HCEC 1CT (cell line): ENCODE measurements around the gene PRKN.

ENCODE experiments used
- DNase-seq: peaks from one replicate; pipeline ENCODE4 v3.0.0-alpha.2; 2017

The PRKN gene

DNA sequence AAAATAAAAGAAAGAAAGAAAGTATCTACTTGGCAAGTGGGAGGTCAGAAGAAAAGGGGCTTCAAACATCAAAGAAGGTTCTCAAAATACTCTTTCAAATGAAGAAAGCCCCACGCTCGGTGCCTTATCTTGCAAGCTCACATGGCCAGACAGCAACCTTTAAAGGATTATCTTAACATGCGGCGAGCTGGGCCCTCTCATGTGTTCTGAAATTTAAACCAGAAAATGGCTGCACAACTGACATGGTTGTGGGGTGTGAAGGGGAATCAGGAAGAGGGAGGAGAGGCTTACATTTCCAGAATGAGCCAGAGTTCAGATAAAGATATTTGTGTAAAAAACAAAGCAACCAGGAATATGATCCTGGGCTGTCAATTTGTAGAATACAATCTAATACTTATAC is 363.1 kb downstream of the PRKN start:
- no peak for DNase-seq

GRCh38 chr6:162363757-162364156 is 363.8 kb downstream of the PRKN start:
- DNase-seq = no peak

GRCh38 chr6:162360901-162361567 is 366.5 kb downstream of the PRKN start:
- DNase-seq = no peak

DNA sequence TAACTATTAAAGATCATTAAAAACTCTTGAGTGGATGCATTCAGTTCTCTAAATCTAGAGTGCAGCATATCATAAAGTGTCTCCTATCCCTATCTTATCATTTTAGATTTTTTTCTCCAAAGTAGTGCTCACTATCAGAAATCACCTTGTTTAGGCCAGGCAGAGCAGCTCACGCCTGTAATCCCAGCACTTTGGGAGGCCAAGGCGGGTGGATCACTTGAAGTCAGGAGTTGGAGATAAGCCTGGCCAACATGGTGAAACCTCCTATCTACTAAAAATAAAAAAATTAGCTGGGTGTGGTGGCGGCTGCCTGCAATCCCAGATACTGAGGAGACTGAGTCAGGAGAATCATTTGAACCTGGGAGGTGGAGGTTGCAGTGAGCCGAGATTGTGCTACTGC is 368.9 kb downstream of the PRKN start:
- no peak for DNase-seq

- no peak for DNase-seq
These were observed 382.5 kb downstream of the PRKN start for GRCh38 chr6:162345051-162345511.

DNA sequence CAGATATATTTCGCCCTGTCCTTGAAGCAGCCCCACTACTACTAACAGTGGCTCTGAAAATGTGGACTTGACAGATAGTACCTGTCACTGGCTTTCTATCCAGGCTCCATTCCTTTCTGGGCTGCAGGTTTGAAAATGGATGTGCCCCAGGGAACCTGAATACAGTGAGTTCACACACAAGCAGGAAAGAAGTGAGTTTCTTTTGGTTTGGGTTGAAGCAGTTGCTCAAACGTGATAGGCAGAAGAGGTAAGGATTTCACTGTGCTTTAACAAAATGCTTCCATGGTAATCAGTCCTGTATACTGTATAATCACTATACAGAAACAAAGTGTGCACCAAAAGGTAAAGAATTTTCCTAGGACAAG is 382.9 kb downstream of the PRKN start:
- no peak for DNase-seq

DNA sequence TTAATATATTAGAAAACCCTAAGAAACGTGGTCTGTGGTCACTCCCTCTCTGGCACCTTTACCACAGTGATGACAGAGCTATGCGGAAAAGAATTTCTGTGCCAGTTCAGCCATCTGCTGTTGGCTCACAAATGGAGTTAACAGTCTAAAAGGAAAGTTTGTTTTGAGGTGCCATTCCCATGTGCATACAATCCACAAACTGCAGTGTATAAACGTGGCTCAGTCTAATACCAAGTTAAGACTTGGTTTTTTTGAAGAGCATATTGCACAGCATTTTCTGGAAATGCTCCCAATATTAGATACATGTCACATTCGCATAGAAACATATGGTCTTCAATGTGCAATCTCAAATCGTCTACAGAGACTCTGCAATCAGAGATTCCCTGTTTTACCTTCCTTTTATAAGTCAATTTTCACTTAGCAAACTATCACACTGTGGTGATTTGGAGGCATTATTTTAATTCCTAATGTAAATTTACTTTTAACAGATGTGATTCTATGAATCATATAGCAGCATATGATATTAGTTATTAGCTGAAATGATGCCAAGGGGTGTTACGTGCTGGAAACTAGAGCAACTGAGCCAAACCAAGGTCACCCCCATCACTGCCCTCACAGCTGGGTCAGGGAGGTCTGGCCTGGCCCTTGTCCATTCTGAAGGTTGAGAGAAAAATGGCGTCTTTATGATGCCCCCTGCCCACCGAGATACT is 383.5 kb downstream of the PRKN start:
- no peak for DNase-seq

DNA sequence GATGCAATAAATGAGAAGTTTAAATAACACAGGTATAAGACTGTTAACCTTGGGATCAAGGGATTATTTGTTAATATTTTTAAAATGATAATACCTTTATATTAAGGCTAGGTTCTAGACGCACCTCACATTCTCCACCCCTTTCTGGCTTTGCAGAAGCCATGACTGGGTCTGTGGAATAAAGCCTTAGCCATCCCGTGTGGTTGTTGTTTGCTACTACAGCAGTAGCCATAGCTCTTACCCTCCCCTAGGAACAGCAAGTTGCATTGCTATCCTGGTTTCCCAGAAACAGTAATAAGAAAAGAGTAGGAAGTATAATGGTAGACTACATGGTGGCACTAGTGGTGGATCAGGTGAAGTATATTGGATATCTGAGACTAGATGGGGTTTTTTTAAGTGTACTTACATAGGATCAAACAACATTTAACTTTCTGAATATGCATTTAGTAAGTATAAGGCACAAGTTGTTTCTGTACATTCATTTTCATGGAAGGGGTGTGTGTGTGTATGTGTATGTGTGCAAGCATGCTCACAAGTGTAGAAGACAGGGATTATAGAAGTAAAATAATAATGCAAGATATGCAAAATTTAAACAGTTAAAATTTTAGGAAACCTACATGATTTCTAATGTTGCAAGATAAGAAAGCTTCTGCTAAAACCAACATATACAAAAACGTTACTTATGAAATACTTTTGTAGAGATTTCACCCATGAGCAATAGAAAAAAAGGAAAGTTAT is 384.2 kb downstream of the PRKN start:
- DNase-seq = no peak

DNA sequence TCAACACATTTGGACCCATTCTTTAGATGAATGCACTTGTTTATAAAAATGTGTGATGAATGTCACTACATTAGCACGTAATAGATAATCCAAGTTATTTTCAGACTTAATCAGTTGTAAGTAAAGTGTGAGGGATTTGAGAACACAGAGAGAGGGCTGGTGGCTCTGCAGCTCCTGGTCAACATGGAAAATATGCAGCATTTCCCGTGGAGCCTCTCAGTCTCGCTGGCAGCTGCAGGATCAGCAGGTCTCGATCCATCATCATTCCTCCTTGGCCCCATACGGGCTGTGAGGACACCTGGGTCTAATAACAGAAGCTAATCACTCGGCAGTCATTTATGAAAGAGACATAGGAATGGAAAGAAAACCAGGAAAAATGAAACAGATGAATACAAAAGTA is 390.2 kb downstream of the PRKN start:
- no peak for DNase-seq

GRCh38 chr6:162336359-162336758 is 391.2 kb downstream of the PRKN start:
- DNase-seq = no peak

GRCh38 chr6:162332365-162332764 is 395.2 kb downstream of the PRKN start:
- DNase-seq = no peak

DNA sequence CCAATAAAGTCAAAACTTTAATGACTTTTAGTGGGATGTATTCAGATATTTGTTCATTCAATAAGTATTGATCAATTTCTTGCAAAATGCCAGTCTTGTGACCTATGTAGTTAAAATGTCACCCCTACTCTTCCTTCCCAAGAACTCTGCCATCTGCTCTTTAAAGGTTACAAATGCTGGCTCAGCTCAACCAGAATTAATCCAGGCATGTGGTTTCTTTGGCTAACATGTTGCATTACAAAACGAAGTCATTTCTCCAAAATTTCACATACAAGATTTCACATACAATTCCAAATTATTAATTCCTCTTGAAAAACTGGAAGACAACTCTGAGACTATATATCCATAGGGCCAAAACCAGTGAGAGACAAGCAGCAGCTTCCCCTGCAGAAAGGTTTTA is 395.7 kb downstream of the PRKN start:
- no peak for DNase-seq

- no peak for DNase-seq
These were observed 401.7 kb downstream of the PRKN start for GRCh38 chr6:162325826-162326225.

DNA sequence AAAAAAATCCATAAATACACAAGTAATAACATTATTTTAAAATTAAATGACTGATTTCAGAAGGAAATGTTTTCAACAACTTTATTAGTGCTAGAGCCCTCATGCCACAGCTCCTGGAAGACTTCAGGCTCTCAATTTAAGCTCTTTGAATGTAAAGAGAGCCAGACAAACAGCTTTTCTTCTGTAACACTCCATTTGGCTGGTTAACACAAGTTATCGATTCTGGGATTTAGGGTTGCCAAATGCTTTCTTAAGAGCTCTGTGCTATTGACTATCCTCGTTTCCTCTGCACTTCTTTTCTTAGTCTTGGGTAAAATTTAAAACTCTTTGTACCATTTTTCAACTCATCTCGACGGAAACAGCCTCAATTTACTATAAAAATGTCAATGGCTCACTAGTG is 402.5 kb downstream of the PRKN start:
- no peak for DNase-seq

GRCh38 chr6:162315291-162315690 is 412.3 kb downstream of the PRKN start:
- DNase-seq = no peak

- no peak for DNase-seq
These were observed 413.5 kb downstream of the PRKN start for GRCh38 chr6:162313922-162314660.

- DNase-seq = no peak
These were observed 419.7 kb downstream of the PRKN start for GRCh38 chr6:162307865-162308264.

GRCh38 chr6:162306616-162307015 is 420.9 kb downstream of the PRKN start:
- no peak for DNase-seq

DNA sequence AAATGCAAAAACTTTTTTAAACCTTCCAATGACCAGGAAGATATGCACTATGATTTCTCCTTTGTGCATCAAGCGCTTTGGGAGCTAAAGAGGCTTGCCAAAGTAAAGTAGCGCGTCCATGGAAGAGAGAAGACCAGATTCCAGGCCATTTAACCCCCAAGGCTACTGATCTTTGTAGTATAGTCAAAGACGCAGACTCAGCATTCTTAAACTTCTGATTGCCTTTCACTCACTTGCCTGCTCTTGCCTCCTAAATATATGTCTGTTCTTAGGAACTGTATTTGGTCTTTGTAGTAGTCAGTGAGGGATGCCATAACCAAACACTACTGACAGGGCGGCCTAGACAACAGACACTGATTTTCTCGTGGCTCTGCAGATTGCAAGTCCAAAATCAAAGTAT is 426.4 kb downstream of the PRKN start:
- no peak for DNase-seq

GRCh38 chr6:162294029-162294428 is 433.5 kb downstream of the PRKN start:
- no peak for DNase-seq

- no peak for DNase-seq
These were observed 434.7 kb downstream of the PRKN start for GRCh38 chr6:162292915-162293314.

DNA sequence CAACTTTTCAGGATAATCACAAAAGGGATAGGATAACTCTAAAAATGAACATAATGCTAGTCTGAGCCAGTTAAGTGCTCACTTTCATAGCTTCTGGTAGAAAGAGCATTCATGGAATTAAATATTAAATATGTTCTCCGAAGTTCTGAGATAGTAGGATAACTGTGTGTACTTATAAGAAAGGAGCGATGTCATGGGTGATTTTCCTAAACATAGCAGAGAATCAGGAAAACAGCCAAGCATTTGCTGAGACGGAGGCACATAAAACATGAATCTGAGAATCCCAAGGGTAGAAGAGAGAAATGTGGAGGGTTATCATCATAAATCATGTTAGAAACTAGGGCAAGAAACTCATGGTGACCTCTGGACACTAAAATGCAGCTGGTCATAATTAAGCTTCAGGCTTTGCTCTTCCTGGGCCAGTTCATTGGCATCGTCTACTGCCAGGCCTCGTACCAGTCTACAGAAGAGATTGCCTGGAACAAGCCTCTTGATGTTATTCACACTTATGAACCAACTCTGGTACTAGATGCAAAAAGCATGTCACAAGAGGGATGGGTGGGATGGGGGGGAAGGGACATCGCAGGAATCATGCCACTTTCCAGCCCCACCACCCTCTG is 436.6 kb downstream of the PRKN start:
- no peak for DNase-seq

GRCh38 chr6:162289972-162290371 is 437.6 kb downstream of the PRKN start:
- DNase-seq = no peak
